Colonic mucosa (tissue), 4 donors: Measurements from ENCODE around the gene BRSK1. TPM values are rescaled to one million over a fixed set of nuclear protein-coding genes. Genes with fewer than 3 reads are reported as not detected.

Experiments used
- DNase-seq: peaks from one replicate; pipeline ENCODE4 v3.0.0-alpha.2; 2020
- H3K27ac ChIP-seq: fragments of 200-600 bp; one replicate; pipeline ENCODE4 v1.8.0; 2021
- H3K27me3 ChIP-seq: fragments of 200-600 bp; one replicate; pipeline ENCODE4 v1.8.0; 2021
- H3K36me3 ChIP-seq: fragments of 200-600 bp; one replicate; pipeline ENCODE4 v1.8.0; 2021
- H3K4me1 ChIP-seq: fragments of 200-600 bp; one replicate; pipeline ENCODE4 v1.8.0; 2021; ENCODE audit warnings: mild to moderate bottlenecking
- H3K4me3 ChIP-seq: fragments of 200-600 bp; one replicate; pipeline ENCODE4 v1.8.0; 2021
- H3K9ac ChIP-seq, 2 donors: one replicate each; pipeline ENCODE4 v1.7.0; 2013; ENCODE audit warnings: control low read depth in 2 of 2, low read depth in 2 of 2, low read length in 2 of 2
- H3K9me3 ChIP-seq: fragments of 200-600 bp; one replicate; pipeline ENCODE4 v1.8.0; 2021
- intact Hi-C: fragments of 100-400 bp; cut with DNase I; formaldehyde crosslinking; loops from one replicate; pipeline ENCODE4 v1.14.1; 2022
- total RNA-seq, 2 donors: library from RNA; stranded (reverse); fragmentation: NEBNext Ultra II Directional in 1 of 2; extraction: Animal tissue kit (Norgen Biotek cat#: 25700) in 1 of 2; gene quantifications; one replicate each; pipeline ENCODE4 v1.2.1, GENCODE V29; 2021
- TF ChIP-seq, protein P1 (sequence below): fragments of 200-600 bp; IDR thresholded peaks from one replicate; pipeline ENCODE4 v1.8.0; 2022; ENCODE audit warnings: antibody characterized with exemption, mild to moderate bottlenecking
- donor health status: healthy.
- donor health status: DM: no; HTN: no; CAD: no.
- donor health status: DM: no; HTN: no; CAD: no.

The BRSK1 gene
- total RNA-seq, 2 donors from 2014 or later: 0.59 to 2.3 TPM

DNA sequence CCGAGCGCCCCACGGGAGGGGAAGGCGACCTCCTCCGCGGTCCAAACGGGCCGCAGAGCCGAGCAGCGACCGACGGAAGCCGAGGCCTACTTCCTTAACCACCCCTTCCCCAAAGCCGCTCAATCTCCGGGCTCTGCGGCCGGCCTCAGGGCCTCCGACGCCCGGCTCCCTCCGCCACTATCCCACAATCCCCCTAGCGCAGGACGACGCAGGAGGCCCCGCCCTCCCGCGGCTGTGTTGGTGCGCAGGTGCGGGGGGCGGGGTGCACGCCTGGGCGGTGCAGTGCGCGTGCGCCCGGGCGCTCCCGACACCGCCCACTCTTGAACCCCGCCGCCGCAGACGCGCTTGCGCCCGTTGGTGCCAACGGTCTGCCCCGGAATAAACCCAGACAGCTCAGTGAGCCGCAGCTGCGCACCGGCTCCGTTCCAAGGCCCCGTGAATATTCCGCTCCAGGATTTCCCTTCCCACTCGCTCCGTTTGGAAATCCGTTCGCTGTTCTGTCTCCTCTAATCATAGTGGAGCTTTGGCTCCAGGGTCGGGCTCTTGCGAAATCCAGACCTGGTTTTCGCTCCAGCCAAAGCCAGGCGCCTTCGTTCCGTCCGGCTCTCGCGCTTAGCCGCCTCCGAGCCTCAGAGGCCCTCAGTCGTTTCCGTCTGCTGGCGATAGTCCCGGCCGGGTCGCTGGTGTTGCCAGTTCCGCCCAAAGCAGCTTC, 24.8 kb upstream of the BRSK1 start, which contains the start of gene PPP6R1:
PPP6R1 (minus strand) TSS at position 190 of the 712 bp plus-strand sequence. CDS start 11,914 bp downstream, outside the sequence.
- Histone ChIP-seq H3K36me3 (no peaks in the 10 kb centered on the region), H3K27me3 (no peaks in the 10 kb centered on the region), H3K27ac (peak within 1 kb of the TSS; percentile 95), H3K4me3 (peak within 1 kb of the TSS; percentile 87), H3K4me1 (peaks cover 22% of the 10 kb centered on the region), H3K9ac (peak within 1 kb of the TSS; percentile 87 to 90), H3K9me3 (no peaks in the 10 kb centered on the region)
- intact Hi-C loops: no loop called here
- TF ChIP-seq, protein P1, sequence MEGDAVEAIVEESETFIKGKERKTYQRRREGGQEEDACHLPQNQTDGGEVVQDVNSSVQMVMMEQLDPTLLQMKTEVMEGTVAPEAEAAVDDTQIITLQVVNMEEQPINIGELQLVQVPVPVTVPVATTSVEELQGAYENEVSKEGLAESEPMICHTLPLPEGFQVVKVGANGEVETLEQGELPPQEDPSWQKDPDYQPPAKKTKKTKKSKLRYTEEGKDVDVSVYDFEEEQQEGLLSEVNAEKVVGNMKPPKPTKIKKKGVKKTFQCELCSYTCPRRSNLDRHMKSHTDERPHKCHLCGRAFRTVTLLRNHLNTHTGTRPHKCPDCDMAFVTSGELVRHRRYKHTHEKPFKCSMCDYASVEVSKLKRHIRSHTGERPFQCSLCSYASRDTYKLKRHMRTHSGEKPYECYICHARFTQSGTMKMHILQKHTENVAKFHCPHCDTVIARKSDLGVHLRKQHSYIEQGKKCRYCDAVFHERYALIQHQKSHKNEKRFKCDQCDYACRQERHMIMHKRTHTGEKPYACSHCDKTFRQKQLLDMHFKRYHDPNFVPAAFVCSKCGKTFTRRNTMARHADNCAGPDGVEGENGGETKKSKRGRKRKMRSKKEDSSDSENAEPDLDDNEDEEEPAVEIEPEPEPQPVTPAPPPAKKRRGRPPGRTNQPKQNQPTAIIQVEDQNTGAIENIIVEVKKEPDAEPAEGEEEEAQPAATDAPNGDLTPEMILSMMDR: no peak
- peak; percentile 97 for DNase-seq

DNA sequence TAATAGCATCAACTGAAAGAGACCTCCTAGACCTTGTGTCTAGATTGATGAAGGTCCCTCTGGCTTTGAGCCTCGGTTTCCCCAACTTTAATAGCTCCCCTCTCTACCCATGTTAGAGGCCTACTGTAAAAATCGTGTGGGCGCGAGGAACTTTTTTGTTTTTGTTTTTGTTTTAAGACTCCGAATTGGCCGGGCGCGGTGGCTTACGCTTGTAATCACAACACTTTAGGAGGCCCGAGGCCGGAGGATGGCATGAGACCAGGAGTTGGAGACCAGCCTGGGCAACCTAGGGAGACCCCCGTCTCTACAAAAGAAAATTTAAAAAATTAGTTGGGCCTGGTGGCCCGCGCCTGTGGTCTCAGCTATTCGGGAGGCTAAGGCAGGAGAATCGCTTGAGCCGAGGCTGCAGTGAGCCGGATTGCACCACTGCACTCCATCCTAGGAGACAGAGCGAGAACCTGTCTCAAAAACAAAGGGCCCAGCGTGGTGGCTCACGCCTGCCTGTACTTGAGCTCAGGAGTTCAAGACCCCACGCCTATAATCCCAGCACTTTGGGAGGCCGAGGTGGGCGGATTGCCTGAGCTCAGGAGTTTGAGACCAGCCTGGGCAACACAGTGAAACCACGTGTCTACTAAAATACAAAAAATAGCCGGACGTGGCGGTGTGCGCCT, 24.1 kb upstream of the BRSK1 start:
- H3K9ac ChIP-seq: peak overlapping the region; percentile 76 to 86
- H3K27me3 ChIP-seq: no peaks in the 10 kb centered on the region
- no peaks in the 10 kb centered on the region for H3K9me3 ChIP-seq
- TF ChIP-seq, protein P1: no peak
- peak overlapping the region; percentile 87 for H3K4me3 ChIP-seq
- intact Hi-C loops: no loop called here
- no peak for DNase-seq
- peaks cover 22% of the 10 kb centered on the region for H3K4me1 ChIP-seq
- no peaks in the 10 kb centered on the region for H3K36me3 ChIP-seq
- peak overlapping the region; percentile 95 for H3K27ac ChIP-seq

DNA sequence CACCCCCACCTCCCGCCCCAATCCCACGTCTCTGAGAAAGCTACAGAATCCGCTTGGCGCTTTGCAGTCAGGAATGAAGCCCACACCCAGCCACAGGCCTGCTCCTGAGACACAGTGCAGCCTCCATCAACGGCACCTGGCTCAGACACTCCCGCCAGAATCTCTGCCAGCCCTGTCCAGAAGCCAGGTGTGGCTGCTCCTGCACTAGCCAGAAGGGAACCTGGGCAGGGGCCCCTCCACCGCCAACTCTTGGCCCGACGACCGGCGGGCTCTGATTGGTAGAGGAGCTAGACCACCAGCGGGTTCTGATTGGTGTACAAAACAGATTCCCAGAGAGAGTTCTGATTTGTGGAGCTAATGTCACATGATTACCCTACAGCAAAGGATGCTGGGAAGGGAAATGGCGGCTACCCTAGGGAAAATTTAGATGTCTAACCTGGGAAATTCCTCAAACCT, 22.1 kb upstream of the BRSK1 start:
- DNase-seq: no peak
- TF ChIP-seq, protein P1: no peak
- Histone ChIP-seq H3K4me1 (peaks cover 14% of the 10 kb centered on the region), H3K36me3 (no peaks in the 10 kb centered on the region), H3K9ac (no peak overlapping the region), H3K27me3 (no peaks in the 10 kb centered on the region), H3K4me3 (no peak overlapping the region), H3K27ac (no peak overlapping the region), H3K9me3 (no peaks in the 10 kb centered on the region)
- intact Hi-C loops: no loop called here

DNA sequence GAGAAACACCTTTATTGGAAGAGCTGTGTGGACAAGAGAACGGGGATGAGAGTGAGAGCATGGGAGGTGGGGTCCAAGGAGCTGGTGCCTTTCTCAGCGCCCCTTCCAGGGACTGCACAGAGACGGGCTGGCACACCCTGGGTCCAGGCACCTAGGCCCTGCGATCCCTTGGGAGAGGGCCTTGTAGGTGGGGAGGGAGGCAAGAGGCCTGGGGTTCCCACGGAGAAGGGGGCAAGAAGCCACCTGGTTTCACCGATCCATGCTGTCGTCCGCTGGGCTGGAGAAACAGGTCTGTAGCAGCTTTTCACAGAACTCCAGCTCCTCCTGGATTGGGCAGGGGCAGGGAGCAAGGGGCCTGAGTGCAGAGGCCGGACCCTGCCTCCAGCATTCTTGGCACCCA, 21.4 kb upstream of the BRSK1 start:
- Histone ChIP-seq H3K9ac (no peak overlapping the region), H3K9me3 (no peaks in the 10 kb centered on the region), H3K36me3 (no peaks in the 10 kb centered on the region), H3K4me3 (no peak overlapping the region), H3K27ac (no peak overlapping the region), H3K4me1 (peaks cover 8% of the 10 kb centered on the region), H3K27me3 (no peaks in the 10 kb centered on the region)
- no peak for DNase-seq
- intact Hi-C loops: no loop called here
- TF ChIP-seq, protein P1: no peak

DNA sequence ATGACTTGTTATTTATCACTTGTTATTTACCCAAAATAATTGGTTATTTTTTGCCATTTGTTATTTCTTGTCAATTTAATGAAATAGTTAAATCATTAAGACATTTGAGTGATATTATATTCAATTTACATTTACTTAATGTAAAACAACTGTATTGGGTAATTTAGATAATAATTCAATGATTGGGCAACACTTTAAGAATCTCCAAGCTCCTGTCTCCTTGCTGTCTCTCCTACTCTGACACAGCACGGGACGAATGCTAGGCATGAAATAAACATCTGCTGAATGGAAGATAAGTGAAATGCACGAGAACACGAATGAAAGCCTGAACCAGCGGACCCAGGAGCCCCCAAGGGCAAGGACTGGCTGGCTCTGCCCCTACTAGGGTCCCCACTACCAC, 19.3 kb upstream of the BRSK1 start:
- H3K27ac ChIP-seq: no peak overlapping the region
- no peaks in the 10 kb centered on the region for H3K9me3 ChIP-seq
- H3K4me3 ChIP-seq: no peak overlapping the region
- TF ChIP-seq, protein P1: no peak
- no peaks in the 10 kb centered on the region for H3K36me3 ChIP-seq
- peaks cover 7% of the 10 kb centered on the region for H3K4me1 ChIP-seq
- no peak for DNase-seq
- no peaks in the 10 kb centered on the region for H3K27me3 ChIP-seq
- intact Hi-C loops: no loop called here
- H3K9ac ChIP-seq: no peak overlapping the region
